ENCODE measurements around the gene RTKN2. TPM values are rescaled to one million over a fixed set of nuclear protein-coding genes. Genes with fewer than 3 reads are reported as not detected.

Gene RTKN2
- total and polyA plus RNA-seq, 9 of the 15 experiments (the other 6 are each of a cell fraction or from before 2014, with no cell fraction given): 0.03 to 0.11 (median 0.05) TPM; not detected in 2

DNA sequence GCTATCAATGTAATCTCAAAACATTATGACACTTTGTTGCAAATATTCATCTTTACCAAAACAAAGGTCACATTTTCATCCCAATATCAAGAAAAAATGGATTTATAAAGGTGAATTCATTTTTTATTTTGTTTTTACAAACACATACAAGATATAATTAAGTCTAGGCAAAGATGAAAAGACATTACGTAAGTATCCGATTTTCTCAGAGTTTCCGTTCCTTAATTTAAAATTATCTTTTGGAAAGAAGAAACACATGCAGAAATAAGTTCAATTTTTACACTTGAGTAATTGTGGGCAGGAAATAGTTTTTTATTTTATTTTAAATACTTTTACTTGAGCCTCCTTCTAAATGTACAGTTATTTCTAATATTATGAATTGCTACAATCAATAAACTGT is 24.6 kb downstream of the RTKN2 start:
- DNase-seq (ENCODE audit: extremely low read depth in 1 of 4, low spot score in 3 of 4): no peak
- Histone ChIP-seq H3K9me3 (replicated peaks; ENCODE audit: control insufficient read depth, insufficient read depth, low read depth, low read length) (no peaks in the 10 kb centered on the region), H3K9me1 (ENCODE audit: control insufficient read depth, insufficient read depth, low read length) (no peaks in the 10 kb centered on the region), H2AFZ (ENCODE audit: low read depth, low read length) (no peak overlapping the region), H3K27ac (ENCODE audit: extremely low read depth, low read depth, low read length) (no peak overlapping the region), H3K79me2 (ENCODE audit: control insufficient read depth, insufficient read depth, low read length) (no peaks in the 10 kb centered on the region), H3K4me2 (ENCODE audit: insufficient read depth, low read length) (no peak overlapping the region), H3K36me3 (ENCODE audit: control insufficient read depth, insufficient read depth, low read length) (no peaks in the 10 kb centered on the region), H3K4me1 (replicated peaks in 1 of 2; ENCODE audit: control insufficient read depth in 2 of 2, insufficient read depth in 2 of 2, low read length in 2 of 2) (no peaks in the 10 kb centered on the region), H4K20me1 (replicated peaks; ENCODE audit: control insufficient read depth, insufficient read depth, low read length) (no peaks in the 10 kb centered on the region), H3K4me3 (no peak overlapping the region), H3K9ac (ENCODE audit: insufficient read depth in 1 of 2, low read depth in 2 of 2, low read length in 2 of 2) (no peak overlapping the region), H3K27me3 (ENCODE audit: control insufficient read depth in 2 of 2, insufficient read depth in 2 of 2, low read length in 2 of 2) (no peaks in the 10 kb centered on the region)
- WGBS (ENCODE audit: insufficient coverage, low coverage, missing lambda C conversion rate): 41% methylated on average over 3 of the region's 3 CpGs
- ATAC-seq: no peak
- TF ChIP-seq, protein P1, sequence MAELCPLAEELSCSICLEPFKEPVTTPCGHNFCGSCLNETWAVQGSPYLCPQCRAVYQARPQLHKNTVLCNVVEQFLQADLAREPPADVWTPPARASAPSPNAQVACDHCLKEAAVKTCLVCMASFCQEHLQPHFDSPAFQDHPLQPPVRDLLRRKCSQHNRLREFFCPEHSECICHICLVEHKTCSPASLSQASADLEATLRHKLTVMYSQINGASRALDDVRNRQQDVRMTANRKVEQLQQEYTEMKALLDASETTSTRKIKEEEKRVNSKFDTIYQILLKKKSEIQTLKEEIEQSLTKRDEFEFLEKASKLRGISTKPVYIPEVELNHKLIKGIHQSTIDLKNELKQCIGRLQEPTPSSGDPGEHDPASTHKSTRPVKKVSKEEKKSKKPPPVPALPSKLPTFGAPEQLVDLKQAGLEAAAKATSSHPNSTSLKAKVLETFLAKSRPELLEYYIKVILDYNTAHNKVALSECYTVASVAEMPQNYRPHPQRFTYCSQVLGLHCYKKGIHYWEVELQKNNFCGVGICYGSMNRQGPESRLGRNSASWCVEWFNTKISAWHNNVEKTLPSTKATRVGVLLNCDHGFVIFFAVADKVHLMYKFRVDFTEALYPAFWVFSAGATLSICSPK (IDR thresholded peaks at IDR 0.05; ENCODE audit: borderline replicate concordance): no peak
- TF ChIP-seq MYC (IDR thresholded peaks at IDR 0.05; ENCODE audit: low read depth, low read length) (no peak), MYC (CRISPR knock-in tag; IDR thresholded peaks at IDR 0.05; ENCODE audit: borderline replicate concordance, low read depth) (no peak), HEY1 (CRISPR knock-in tag; IDR thresholded peaks at IDR 0.05; ENCODE audit: borderline replicate concordance) (no peak), ZNF165 (CRISPR knock-in tag; IDR thresholded peaks at IDR 0.05; ENCODE audit: borderline replicate concordance) (no peak), SETDB1 (IDR thresholded peaks at IDR 0.05; ENCODE audit: low read length) (no peak), POLR2H (tag; IDR thresholded peaks at IDR 0.05; ENCODE audit: low read depth) (no peak), TAL1 (IDR thresholded peaks at IDR 0.05) (no peak)
- no TSS peak for BruUV-seq (replicated peaks)
- ChIA-PET CTCF (ENCODE audit: low intra/inter-chr PET ratio) (interaction anchor here (0.5 kb wide), 1 partner anchor 493 kb away, joined by 3 read pairs; no protein-coding TSS in a partner anchor), POLR2A (no interaction called here)
- intact Hi-C loops (cut with micrococcal nuclease): loop anchor here (10.0 kb wide), 1 partner anchor 1099 kb away; no protein-coding TSS in a partner anchor
- FAIRE-seq: peak; percentile 6
- in situ Hi-C loops (cut with MboI): loop anchor here (10.0 kb wide), 1 partner anchor 199 kb away; no protein-coding TSS in a partner anchor

All from K562 (cell line).